K562 (cell line): Measurements from ENCODE around the gene DIS3L2. TPM values are rescaled to one million over a fixed set of nuclear protein-coding genes. Genes with fewer than 3 reads are reported as not detected.

Experiments
- E4F1 ChIP-seq: fragments of 250-450 bp; sonication (Bioruptor Pico); IDR thresholded peaks from 2 replicates; pipeline ENCODE4 v1.5.0; 2021; ENCODE audit warnings: mild to moderate bottlenecking, borderline replicate concordance
- ETV6 ChIP-seq, 3 experiments: fragments of 150-350 bp in 1 of 3; sonication (generic) in 1 of 3; formaldehyde crosslinking in 1 of 3; IDR thresholded peaks; 2 replicates each; pipeline versions ENCODE4 v1.6.1 to v1.8.0; 2014 to 2022; ENCODE audit warnings: borderline replicate concordance in 2 of 3, low read depth in 2 of 3, antibody characterized with exemption in 1 of 3, low read length in 1 of 3, mild to moderate bottlenecking in 1 of 3, missing genetic modification reagents in 1 of 3
- GABPA ChIP-seq: fragments of 200-800 bp; sonication (Bioruptor generic); conservative IDR thresholded peaks from 2 replicates; pipeline ENCODE4 v1.6.1; 2016; ENCODE audit warnings: low read depth, missing genetic modification characterization, missing compliant biosample characterization
- JUNB ChIP-seq: fragments of 450-650 bp; formaldehyde crosslinking; conservative IDR thresholded peaks from 2 replicates; pipeline ENCODE4 v1.4.0; 2020; ENCODE audit warnings: mild to moderate bottlenecking
- RBM34 ChIP-seq: fragments of 200-400 bp; formaldehyde crosslinking; IDR thresholded peaks from 2 replicates; pipeline ENCODE4 v1.6.1; 2018; ENCODE audit warnings: low read length, borderline replicate concordance; ENCODE audit not compliant: insufficient read depth
- SMAD3 ChIP-seq: fragments of 450-650 bp; formaldehyde crosslinking; conservative IDR thresholded peaks from 2 replicates; pipeline ENCODE4 v1.4.0; 2020; ENCODE audit warnings: mild to moderate bottlenecking
- ZFP30 ChIP-seq: fragments of 250-450 bp; sonication (Bioruptor Pico); IDR thresholded peaks from 2 replicates; pipeline ENCODE4 v1.8.0; 2022; ENCODE audit warnings: moderate library complexity, mild to moderate bottlenecking, inconsistent platforms, borderline replicate concordance
- polyA plus RNA-seq, 8 experiments: library from polyadenylated mRNA; depleted of rRNA in 4 of 8; stranded (reverse) in 5 of 8; unstranded in 3 of 8; fragments of >200 nt; fragmentation: Nextera tagmentation in 2 of 8; fragmentation: Illumina TruSeq in 1 of 8; extraction: Ambion mirVana in 2 of 8; extraction: Trizol in 1 of 8; gene quantifications; 2 replicates each; pipeline versions ENCODE4 v1.2.1 to v1.2.3, GENCODE V29; 2011 to 2014; ENCODE audit warnings: inconsistent platforms in 1 of 8, missing spikeins in 1 of 8
- total RNA-seq, 7 experiments: library from RNA; depleted of rRNA in 6 of 7; stranded (reverse); fragments of >200 nt in 6 of 7; fragmentation: Illumina TruSeq in 2 of 7; extraction: Trizol in 2 of 7; gene quantifications; 2 replicates each; pipeline versions ENCODE4 v1.2.1 to v1.2.3, GENCODE V29; 2011 to 2021; ENCODE audit warnings: low replicate concordance in 1 of 7
- TF ChIP-seq, protein P1 (sequence below): sonication (generic); formaldehyde crosslinking; IDR thresholded peaks from 2 replicates; pipeline ENCODE4 v1.9.0; 2022; ENCODE audit warnings: mild to moderate bottlenecking, missing genetic modification reagents

Gene DIS3L2
- total and polyA plus RNA-seq, 9 of the 15 experiments (the other 6 are each of a cell fraction or from before 2014, with no cell fraction given) = 1.5 to 19.2 (median 11.2) TPM

DNA sequence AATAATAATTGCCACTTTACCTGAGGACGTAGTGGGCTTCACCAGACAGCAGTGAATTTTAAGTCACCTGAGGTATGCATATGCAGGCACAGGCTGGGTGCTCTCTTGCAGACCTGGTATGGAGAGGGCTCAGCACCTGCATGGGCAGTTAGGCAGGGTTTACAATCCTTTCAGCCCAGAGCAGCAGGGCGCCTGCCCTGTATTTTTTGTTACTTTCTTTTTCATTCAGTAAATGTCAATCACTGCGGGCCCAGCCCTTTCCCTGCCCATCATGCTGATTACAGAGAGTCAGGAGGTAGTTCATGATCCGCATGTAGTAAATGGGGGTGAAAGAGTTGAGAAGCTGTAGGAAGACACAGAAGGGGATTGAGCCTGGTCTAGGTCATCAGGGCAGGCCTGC, 270.0 kb downstream of the DIS3L2 start (continued):
- no peak for TF ChIP-seq E4F1 (CRISPR knock-in tag)
- TF ChIP-seq ZFP30 (CRISPR knock-in tag) = no peak
- TF ChIP-seq RBM34 = no peak
- no peak for TF ChIP-seq JUNB
- TF ChIP-seq, protein P1, sequence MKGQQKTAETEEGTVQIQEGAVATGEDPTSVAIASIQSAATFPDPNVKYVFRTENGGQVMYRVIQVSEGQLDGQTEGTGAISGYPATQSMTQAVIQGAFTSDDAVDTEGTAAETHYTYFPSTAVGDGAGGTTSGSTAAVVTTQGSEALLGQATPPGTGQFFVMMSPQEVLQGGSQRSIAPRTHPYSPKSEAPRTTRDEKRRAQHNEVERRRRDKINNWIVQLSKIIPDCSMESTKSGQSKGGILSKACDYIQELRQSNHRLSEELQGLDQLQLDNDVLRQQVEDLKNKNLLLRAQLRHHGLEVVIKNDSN (CRISPR knock-in tag) = no peak
- TF ChIP-seq SMAD3 = no peak
- no peak for TF ChIP-seq ETV6 (IDR thresholded peaks at IDR 0.05; ENCODE audit: borderline replicate concordance in 1 of 2, low read depth in 2 of 2, low read length in 1 of 2)
- no peak for TF ChIP-seq ETV6 (CRISPR knock-in tag; IDR thresholded peaks at IDR 0.05; ENCODE audit: borderline replicate concordance)
- no peak for TF ChIP-seq GABPA (tag)
